H1 (cell line): ENCODE data around the gene GDAP2. TPM values are rescaled to one million over a fixed set of nuclear protein-coding genes. Genes with fewer than 3 reads are reported as not detected.

Source experiments
- CTCF ChIA-PET: fragments of 300-600 bp; sonication (Branson Sonifier 250); formaldehyde crosslinking; loops from one replicate; lab custom pipeline; 2021; ENCODE audit not compliant: partially characterized antibody; lab: Charles Lee
- POLR2A ChIA-PET: fragments of 300-600 bp; sonication (Branson Sonifier 250); formaldehyde crosslinking; loops from one replicate; lab custom pipeline; 2021; ENCODE audit warnings: inconsistent platforms; ENCODE audit not compliant: partially characterized antibody; lab: Charles Lee
- DNase-seq, 2 experiments: peaks; one replicate each; pipeline versions ENCODE4 v3.0.0 to v3.0.0-alpha.2; 2010 to 2022; ENCODE audit warnings: low spot score in 2 of 2, low read depth in 1 of 2, mixed read lengths in 1 of 2
- FAIRE-seq: peaks from 2 replicates; lab custom pipeline; 2011; peaks lifted over from hg19 to GRCh38; lab: Jason Lieb, UNC
- H2AFZ ChIP-seq: 2 replicates; pipeline ENCODE4 v1.8.1; 2012; ENCODE audit warnings: low read length, inconsistent platforms
- H2AK5ac ChIP-seq: 2 replicates; pipeline ENCODE4 v1.6.1; 2013; ENCODE audit warnings: low read depth, low read length
- H2BK120ac ChIP-seq: replicated peaks from 2 replicates; pipeline ENCODE3; 2013; ENCODE audit warnings: low read depth, low read length, inconsistent platforms
- H2BK12ac ChIP-seq: 2 replicates; pipeline ENCODE4 v1.6.1; 2013; ENCODE audit warnings: low read depth, low read length
- H2BK15ac ChIP-seq: 2 replicates; pipeline ENCODE4 v1.6.1; 2013; ENCODE audit warnings: low read length
- H2BK20ac ChIP-seq: 2 replicates; pipeline ENCODE4 v1.6.1; 2013; ENCODE audit warnings: low read length
- H2BK5ac ChIP-seq: 2 replicates; pipeline ENCODE4 v1.6.1; 2013; ENCODE audit warnings: low read depth, low read length
- H3K14ac ChIP-seq: 2 replicates; pipeline ENCODE4 v1.6.1; 2013; ENCODE audit warnings: inconsistent platforms; ENCODE audit not compliant: insufficient read length
- H3K18ac ChIP-seq: 2 replicates; pipeline ENCODE4 v1.6.1; 2013; ENCODE audit warnings: low read length; ENCODE audit errors: extremely low read depth
- H3K23ac ChIP-seq: 2 replicates; pipeline ENCODE4 v1.6.1; 2013; ENCODE audit warnings: inconsistent platforms; ENCODE audit not compliant: insufficient read length
- H3K23me2 ChIP-seq: 2 replicates; pipeline ENCODE4 v1.6.1; 2013; ENCODE audit warnings: low read depth, low read length
- H3K27ac ChIP-seq: 2 replicates; pipeline ENCODE4 v1.6.1; 2011; ENCODE audit warnings: low read depth, low read length, inconsistent platforms
- H3K27me3 ChIP-seq, 4 experiments: replicated peaks in 1 of 4; 1 replicate in 1 of 4; 2 replicates in 3 of 4; pipeline versions ENCODE4 v1.6.1 to v1.8.1; 2011 to 2013; ENCODE audit warnings: low read length in 3 of 4, mild to moderate bottlenecking in 3 of 4, inconsistent platforms in 2 of 4, mixed read lengths in 2 of 4, moderate library complexity in 1 of 4; ENCODE audit not compliant: control insufficient read depth in 3 of 4, insufficient read depth in 3 of 4; ENCODE audit errors: extremely low read depth in 1 of 4
- H3K36me3 ChIP-seq, 4 experiments: 2 replicates each; pipeline versions ENCODE4 v1.6.1 to v1.8.1; 2011 to 2013; ENCODE audit warnings: mild to moderate bottlenecking in 4 of 4, low read length in 3 of 4, moderate library complexity in 2 of 4, control low read depth in 1 of 4, inconsistent platforms in 1 of 4; ENCODE audit not compliant: insufficient read depth in 4 of 4, control insufficient read depth in 2 of 4
- H3K4ac ChIP-seq: replicated peaks from 2 replicates; pipeline ENCODE3; 2013; ENCODE audit warnings: low read length, low read depth, mixed read lengths, inconsistent platforms; ENCODE audit not compliant: insufficient read length
- H3K4me1 ChIP-seq, 4 experiments: replicated peaks in 1 of 4; 1 replicate in 1 of 4; 2 replicates in 3 of 4; pipeline versions ENCODE4 v1.6.1 to v1.8.1; 2011 to 2013; ENCODE audit warnings: low read length in 3 of 4, inconsistent platforms in 2 of 4, mixed read lengths in 1 of 4; ENCODE audit not compliant: insufficient read depth in 4 of 4, control insufficient read depth in 3 of 4
- H3K4me2 ChIP-seq, 2 experiments: 2 replicates each; pipeline versions ENCODE4 v1.6.1 to v1.8.1; 2011 to 2013; ENCODE audit warnings: low read depth in 2 of 2, low read length in 2 of 2, control low read depth in 1 of 2, inconsistent platforms in 1 of 2, mild to moderate bottlenecking in 1 of 2; ENCODE audit not compliant: insufficient read depth in 1 of 2
- H3K4me3 ChIP-seq, 4 experiments: fragments of 200-600, 300-600 bp in 1 of 4; sonication (generic), shearing (Covaris generic), sonication (Bioruptor Twin) in 1 of 4; 2 replicates each; pipeline versions ENCODE4 v1.5.1 to v1.8.1; 2011 to 2016; ENCODE audit warnings: low read length in 4 of 4, low read depth in 3 of 4, control low read depth in 2 of 4, inconsistent platforms in 2 of 4, mild to moderate bottlenecking in 2 of 4, mixed read lengths in 1 of 4, moderate library complexity in 1 of 4; ENCODE audit not compliant: insufficient read depth in 2 of 4; ENCODE audit errors: extremely low read depth in 1 of 4
- H3K56ac ChIP-seq: replicated peaks from 2 replicates; pipeline ENCODE3; 2013; ENCODE audit warnings: low read depth, mild to moderate bottlenecking, mixed read lengths, low read length, inconsistent platforms; ENCODE audit not compliant: insufficient read length
- H3K79me1 ChIP-seq: 2 replicates; pipeline ENCODE4 v1.6.1; 2013; ENCODE audit warnings: low read depth, low read length, control low read depth
- H3K79me2 ChIP-seq, 2 experiments: 2 replicates each; pipeline versions ENCODE4 v1.6.1 to v1.8.1; 2012 to 2013; ENCODE audit warnings: low read length in 2 of 2, mild to moderate bottlenecking in 2 of 2, inconsistent platforms in 1 of 2; ENCODE audit not compliant: insufficient read depth in 2 of 2, control insufficient read depth in 1 of 2
- H3K9ac ChIP-seq, 4 experiments: replicated peaks in 1 of 4; 1 replicate in 1 of 4; 2 replicates in 3 of 4; pipeline versions ENCODE4 v1.6.1 to v1.8.1; 2011 to 2013; ENCODE audit warnings: low read depth in 3 of 4, low read length in 3 of 4, control low read depth in 2 of 4, mild to moderate bottlenecking in 2 of 4, moderate library complexity in 2 of 4, inconsistent platforms in 1 of 4; ENCODE audit errors: extremely low read depth in 1 of 4
- H3K9me3 ChIP-seq, 2 experiments: 2 replicates each; pipeline versions ENCODE4 v1.6.1 to v1.8.1; 2012 to 2013; ENCODE audit warnings: mild to moderate bottlenecking in 2 of 2, moderate library complexity in 2 of 2, control low read depth in 1 of 2, inconsistent platforms in 1 of 2, low read depth in 1 of 2, low read length in 1 of 2, mixed read lengths in 1 of 2; ENCODE audit not compliant: insufficient read depth in 2 of 2
- H4K20me1 ChIP-seq, 2 experiments: replicated peaks in 1 of 2; 2 replicates each; pipeline versions ENCODE3 to v1.8.1; 2011 to 2013; ENCODE audit warnings: inconsistent platforms in 2 of 2, low read length in 2 of 2, mild to moderate bottlenecking in 1 of 2; ENCODE audit not compliant: insufficient read depth in 2 of 2, control insufficient read depth in 1 of 2
- H4K5ac ChIP-seq: 2 replicates; pipeline ENCODE4 v1.6.1; 2013; ENCODE audit warnings: low read length, low read depth, mixed read lengths, inconsistent platforms; ENCODE audit not compliant: insufficient read length
- H4K8ac ChIP-seq: 2 replicates; pipeline ENCODE4 v1.8.0; 2013; ENCODE audit warnings: mild to moderate bottlenecking, moderate library complexity, low read length, inconsistent platforms; ENCODE audit not compliant: insufficient read depth; ENCODE audit errors: extremely low read depth
- H4K91ac ChIP-seq: replicated peaks from 2 replicates; pipeline ENCODE3; 2013; ENCODE audit warnings: low read length, mixed read lengths, inconsistent platforms; ENCODE audit not compliant: insufficient read length
- CEBPB ChIP-seq: IDR thresholded peaks from 2 replicates; pipeline ENCODE4 v1.6.1; 2012; ENCODE audit warnings: low read depth, low read length
- CREB1 ChIP-seq: IDR thresholded peaks from 2 replicates; pipeline ENCODE4 v1.6.1; 2012; ENCODE audit warnings: inconsistent platforms
- KDM5A ChIP-seq: fragments of 200-600 bp; IDR thresholded peaks from 2 replicates; pipeline ENCODE4 v1.7.1; 2012; ENCODE audit warnings: mild to moderate bottlenecking, low read length, inconsistent platforms, mixed read lengths
- NRF1 ChIP-seq: IDR thresholded peaks from 2 replicates; pipeline ENCODE4 v1.6.1; 2011; ENCODE audit warnings: mild to moderate bottlenecking, low read depth, low read length, improper control_type of control experiment
- POLR2AphosphoS5 ChIP-seq: IDR thresholded peaks from 2 replicates; pipeline ENCODE4 v1.6.1; 2011; ENCODE audit warnings: low read depth, low read length
- POU5F1 ChIP-seq: IDR thresholded peaks from 2 replicates; pipeline ENCODE4 v1.6.1; 2011; ENCODE audit warnings: low read depth, mild to moderate bottlenecking, low read length, moderate library complexity
- RNF2 ChIP-seq: fragments of 200-900, 300-1000 bp; sonication (generic); IDR thresholded peaks from 2 replicates; pipeline ENCODE4 v1.7.1; 2016; ENCODE audit warnings: borderline replicate concordance, low read depth, mild to moderate bottlenecking, antibody characterized with exemption, low read length; ENCODE audit not compliant: poor library complexity, severe bottlenecking; ENCODE audit errors: missing control alignments
- SIRT6 ChIP-seq: IDR thresholded peaks from one replicate; pipeline ENCODE4 v1.7.1; 2012; ENCODE audit warnings: low read length, inconsistent platforms
- SP1 ChIP-seq: IDR thresholded peaks from 2 replicates; pipeline ENCODE4 v1.6.1; 2011; ENCODE audit warnings: low read depth, low read length
- SP4 ChIP-seq: IDR thresholded peaks from 2 replicates; pipeline ENCODE4 v1.6.1; 2012; ENCODE audit warnings: low read length, inconsistent platforms
- TEAD4 ChIP-seq: IDR thresholded peaks from 2 replicates; pipeline ENCODE4 v1.6.1; 2012; ENCODE audit warnings: low read depth, low read length, inconsistent platforms, mixed read lengths
- WGBS, 2 experiments: shearing (Covaris generic) in 1 of 2; methylation state at CpG; one replicate each; pipeline versions ENCODE4 v1.1.6 to v1.1.7; 2013 to 2015; ENCODE audit warnings: low lambda C conversion rate in 2 of 2, mixed read lengths in 2 of 2, inconsistent platforms in 1 of 2, low coverage in 1 of 2, missing lambda C conversion rate in 1 of 2; ENCODE audit not compliant: insufficient replicate concordance in 2 of 2, insufficient coverage in 1 of 2, insufficient read length in 1 of 2; ENCODE audit errors: extremely low coverage in 1 of 2, missing lambda C conversion rate in 1 of 2; 5-methylcytosine and 5-hydroxymethylcytosine counted together
- polyA plus RNA-seq, 7 experiments: library from polyadenylated mRNA; depleted of rRNA in 3 of 7; stranded (reverse) in 5 of 7; unstranded in 2 of 7; fragments of >200 nt in 5 of 7; fragments of 200-250 nt in 2 of 7; gene quantifications; 1 replicate in 5 of 7; 2 replicates in 1 of 7; 4 replicates in 1 of 7; pipeline versions ENCODE4 v1.2.1 to v1.2.3, GENCODE V29; 2011 to 2013; ENCODE audit warnings: missing spikeins in 2 of 7, mixed read lengths in 2 of 7
- total RNA-seq: library from RNA; stranded (reverse); fragmentation: NEBNext Ultra II Directional; extraction: Animal tissue kit (Norgen Biotek cat#: 25700); gene quantifications from 2 replicates; pipeline ENCODE4 v1.2.1, GENCODE V29; 2021

The GDAP2 gene
- total and polyA plus RNA-seq, 2 of the 8 experiments (the other 6 are each of a cell fraction or from before 2014, with no cell fraction given): 8.6 to 27.8 TPM

GRCh38 chr1:117877823-117878222, 51.6 kb downstream of the GDAP2 start:
- CTCF ChIA-PET: interaction anchor here (1.1 to 1.9 kb wide), 2 partner anchors 18 to 365 kb away, joined by 3 to 7 read pairs; no protein-coding TSS in a partner anchor
- TF ChIP-seq CREB1 (no peak), SP1 (no peak), NRF1 (no peak), SIRT6 (no peak), POLR2AphosphoS5 (no peak), CEBPB (no peak), KDM5A (no peak), POU5F1 (no peak), RNF2 (no peak), TEAD4 (no peak), SP4 (no peak)

More at GRCh38 chr1:117877823-117878222, 51.6 kb downstream of the GDAP2 start:
- H2BK20ac ChIP-seq: no peak overlapping the region
- no peak overlapping the region for H3K56ac ChIP-seq
- H4K5ac ChIP-seq: no peak overlapping the region
- H3K4me1 ChIP-seq: no peaks in the 10 kb centered on the region
- H3K27ac ChIP-seq: no peak overlapping the region
- DNase-seq: no peak
- no peak overlapping the region for H3K23ac ChIP-seq
- no peak overlapping the region for H2BK120ac ChIP-seq
- no peaks in the 10 kb centered on the region for H3K9me3 ChIP-seq
- POLR2A ChIA-PET: no interaction called here
- H3K4me2 ChIP-seq: no peak overlapping the region
- no peak for FAIRE-seq
- H2AFZ ChIP-seq: no peak overlapping the region
- H3K14ac ChIP-seq: no peak overlapping the region
- 96% methylated on average over 1 of the region's 1 CpG; no CpG with 5 or more reads in 1 of the 2 experiments for WGBS, 2 experiments
- H3K4ac ChIP-seq: no peak overlapping the region
- no peaks in the 10 kb centered on the region for H3K23me2 ChIP-seq
- no peaks in the 10 kb centered on the region for H3K27me3 ChIP-seq
- H2BK15ac ChIP-seq: no peak overlapping the region
- H2BK5ac ChIP-seq: no peak overlapping the region
- H2AK5ac ChIP-seq: no peak overlapping the region
- no peak overlapping the region for H3K4me3 ChIP-seq
- H3K79me2 ChIP-seq: no peaks in the 10 kb centered on the region
- peaks cover 0 to 2% of the 10 kb centered on the region in 2 experiments for H4K20me1 ChIP-seq
- H3K79me1 ChIP-seq: no peaks in the 10 kb centered on the region
- no peak overlapping the region for H3K18ac ChIP-seq
- H3K36me3 ChIP-seq: peaks cover 0 to 20% (median 4%) of the 10 kb centered on the region in 4 experiments; a peak in 4 of 8 replicates
- no peak overlapping the region for H3K9ac ChIP-seq
- no peak overlapping the region for H4K8ac ChIP-seq
- H4K91ac ChIP-seq: no peak overlapping the region
- H2BK12ac ChIP-seq: no peak overlapping the region
